ENCODE measurements around the gene P3R3URF.

DNA sequence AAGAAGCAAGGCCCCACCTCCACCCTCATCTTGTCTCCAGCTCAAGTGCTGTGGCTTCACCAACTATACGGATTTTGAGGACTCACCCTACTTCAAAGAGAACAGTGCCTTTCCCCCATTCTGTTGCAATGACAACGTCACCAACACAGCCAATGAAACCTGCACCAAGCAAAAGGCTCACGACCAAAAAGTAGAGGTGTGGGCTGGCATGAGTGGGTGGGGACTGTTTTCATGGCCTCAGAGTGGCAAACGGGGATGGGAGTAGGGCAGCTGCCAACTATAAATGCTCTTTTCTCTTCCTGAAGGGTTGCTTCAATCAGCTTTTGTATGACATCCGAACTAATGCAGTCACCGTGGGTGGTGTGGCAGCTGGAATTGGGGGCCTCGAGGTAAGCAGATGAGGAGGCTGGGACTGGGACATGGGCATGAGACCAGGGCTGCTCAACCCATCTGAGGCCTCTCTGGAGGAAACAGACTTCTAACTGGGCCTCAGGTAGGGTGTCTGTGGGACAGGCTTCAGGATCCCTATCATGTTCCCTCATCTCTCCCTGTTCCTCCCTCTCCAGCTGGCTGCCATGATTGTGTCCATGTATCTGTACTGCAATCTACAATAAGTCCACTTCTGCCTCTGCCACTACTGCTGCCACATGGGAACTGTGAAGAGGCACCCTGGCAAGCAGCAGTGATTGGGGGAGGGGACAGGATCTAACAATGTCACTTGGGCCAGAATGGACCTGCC lies 8.8 kb upstream of the P3R3URF start:
- TF ChIP-seq POLR2A (IDR thresholded peaks at IDR 0.05) (no peak), POLR2AphosphoS5 (IDR thresholded peaks at IDR 0.05) (no peak)
- TF ChIP-seq, protein P1, sequence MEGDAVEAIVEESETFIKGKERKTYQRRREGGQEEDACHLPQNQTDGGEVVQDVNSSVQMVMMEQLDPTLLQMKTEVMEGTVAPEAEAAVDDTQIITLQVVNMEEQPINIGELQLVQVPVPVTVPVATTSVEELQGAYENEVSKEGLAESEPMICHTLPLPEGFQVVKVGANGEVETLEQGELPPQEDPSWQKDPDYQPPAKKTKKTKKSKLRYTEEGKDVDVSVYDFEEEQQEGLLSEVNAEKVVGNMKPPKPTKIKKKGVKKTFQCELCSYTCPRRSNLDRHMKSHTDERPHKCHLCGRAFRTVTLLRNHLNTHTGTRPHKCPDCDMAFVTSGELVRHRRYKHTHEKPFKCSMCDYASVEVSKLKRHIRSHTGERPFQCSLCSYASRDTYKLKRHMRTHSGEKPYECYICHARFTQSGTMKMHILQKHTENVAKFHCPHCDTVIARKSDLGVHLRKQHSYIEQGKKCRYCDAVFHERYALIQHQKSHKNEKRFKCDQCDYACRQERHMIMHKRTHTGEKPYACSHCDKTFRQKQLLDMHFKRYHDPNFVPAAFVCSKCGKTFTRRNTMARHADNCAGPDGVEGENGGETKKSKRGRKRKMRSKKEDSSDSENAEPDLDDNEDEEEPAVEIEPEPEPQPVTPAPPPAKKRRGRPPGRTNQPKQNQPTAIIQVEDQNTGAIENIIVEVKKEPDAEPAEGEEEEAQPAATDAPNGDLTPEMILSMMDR (IDR thresholded peaks at IDR 0.05 in 8 of 11, conservative IDR thresholded peaks at IDR 0.05 in 3 of 11) = no peak
